ENCODE measurements around the gene SRGAP3. TPM values are rescaled to one million over a fixed set of nuclear protein-coding genes. Genes with fewer than 3 reads are reported as not detected.

SRGAP3 gene
- total and polyA plus RNA-seq, 10 of the 15 experiments (the other 5 are each of a cell fraction or from before 2014, with no cell fraction given), result 0.32 to 1.7 (median 0.99) TPM

- Histone ChIP-seq H3K9ac (ENCODE audit: control insufficient read depth, insufficient read depth, low read length) (no peak overlapping the region), H3K79me2 (ENCODE audit: control insufficient read depth, insufficient read depth, low read length) (no peaks in the 10 kb centered on the region), H3K9me3 (replicated peaks; ENCODE audit: control insufficient read depth, insufficient read depth, low read length) (no peaks in the 10 kb centered on the region), H3K4me1 (ENCODE audit: control insufficient read depth, insufficient read depth, low read length) (no peaks in the 10 kb centered on the region), H3K4me3 (no peak overlapping the region), H3K27me3 (replicated peaks in 1 of 2; ENCODE audit: control insufficient read depth in 2 of 2, insufficient read depth in 2 of 2, low read length in 1 of 2) (no peaks in the 10 kb centered on the region), H3K36me3 (ENCODE audit: control insufficient read depth in 2 of 2, insufficient read depth in 2 of 2, low read length in 1 of 2) (no peaks in the 10 kb centered on the region), H4K20me1 (ENCODE audit: control insufficient read depth, insufficient read depth) (no peaks in the 10 kb centered on the region; the same call in 1 of the 2 replicates), H3K4me2 (ENCODE audit: control insufficient read depth, insufficient read depth) (no peak overlapping the region), H3K27ac (ENCODE audit: control insufficient read depth, insufficient read depth) (no peak overlapping the region), H2AFZ (ENCODE audit: control insufficient read depth, low read depth, low read length) (no peak overlapping the region)
- ChIA-PET RAD21 (ENCODE audit: unreplicated experiment) (interaction anchor here (1.3 kb wide), 1 partner anchor 95 kb away, joined by 3 read pairs; no protein-coding TSS in a partner anchor), CTCF (interaction anchor here (1.3 to 6.9 kb wide), 5 partner anchors 16 to 237 kb away, joined by 3 to 56 read pairs (median 7); no protein-coding TSS in a partner anchor), SMC1A (ENCODE audit: uncharacterized antibody, unreplicated experiment) (interaction anchor here (1.8 kb wide), 1 partner anchor 71 kb away, joined by 4 read pairs; no protein-coding TSS in a partner anchor), POLR2A (no interaction called here)
- no peak for FAIRE-seq
- 86% methylated on average over 3 of the region's 3 CpGs for WGBS (ENCODE audit: insufficient coverage, insufficient replicate concordance, low lambda C conversion rate, missing lambda C conversion rate)
- intact Hi-C loops (cut with micrococcal nuclease; ENCODE audit: unreplicated experiment), result loop anchor here (1.0 to 10.0 kb wide), 4 partner anchors 78 to 402 kb away; no protein-coding TSS in a partner anchor
- no peak for ATAC-seq
- no peak for DNase-seq (ENCODE audit: low read depth, low spot score)
- no TSS peak for BruUV-seq (replicated peaks)
- in situ Hi-C loops (cut with MboI), result loop anchor here (5.0 kb wide), 2 partner anchors 94 to 236 kb away; no protein-coding TSS in a partner anchor
- TF ChIP-seq HDAC2 (IDR thresholded peaks at IDR 0.05) (no peak), FOS (IDR thresholded peaks at IDR 0.05; ENCODE audit: borderline replicate concordance, extremely low read depth, insufficient read length) (no peak), TAF1 (IDR thresholded peaks at IDR 0.05; ENCODE audit: borderline replicate concordance, low read depth, low read length) (no peak)
Observed at GRCh38 chr3:9066775-9067174, 182.7 kb downstream of the SRGAP3 start.

- RAD21 ChIA-PET (ENCODE audit: unreplicated experiment), result interaction anchor here (0.9 to 1.3 kb wide), 2 partner anchors 78 to 95 kb away, joined by 3 read pairs; no protein-coding TSS in a partner anchor
- DNase-seq (ENCODE audit: low read depth, low spot score) (no peak), ATAC-seq (no peak), FAIRE-seq (no peak)
- H3K27me3 ChIP-seq (replicated peaks in 1 of 2; ENCODE audit: control insufficient read depth in 2 of 2, insufficient read depth in 2 of 2, low read length in 1 of 2), result no peaks in the 10 kb centered on the region
- H4K20me1 ChIP-seq (ENCODE audit: control insufficient read depth, insufficient read depth), result no peaks in the 10 kb centered on the region
- in situ Hi-C loops (cut with MboI) (loop anchor here (5.0 kb wide), 2 partner anchors 94 to 236 kb away; no protein-coding TSS in a partner anchor), intact Hi-C loops (cut with micrococcal nuclease; ENCODE audit: unreplicated experiment) (loop anchor here (10.0 kb wide), 1 partner anchor 401 kb away; no protein-coding TSS in a partner anchor)
- H3K4me2 ChIP-seq (ENCODE audit: control insufficient read depth, insufficient read depth), result no peak overlapping the region
- no peak overlapping the region for H2AFZ ChIP-seq (ENCODE audit: control insufficient read depth, low read depth, low read length)
- 25% methylated on average over 2 of the region's 2 CpGs for WGBS (ENCODE audit: insufficient coverage, insufficient replicate concordance, low lambda C conversion rate, missing lambda C conversion rate)
- H3K4me1 ChIP-seq (ENCODE audit: control insufficient read depth, insufficient read depth, low read length), result no peaks in the 10 kb centered on the region
- no peak overlapping the region for H3K27ac ChIP-seq (ENCODE audit: control insufficient read depth, insufficient read depth)
- no TSS peak for BruUV-seq (replicated peaks)
- H3K79me2 ChIP-seq (ENCODE audit: control insufficient read depth, insufficient read depth, low read length), result no peaks in the 10 kb centered on the region
- no peak overlapping the region for H3K9ac ChIP-seq (ENCODE audit: control insufficient read depth, insufficient read depth, low read length)
- CTCF ChIA-PET, result interaction anchor here (1.3 to 6.9 kb wide), 4 partner anchors 79 to 238 kb away, joined by 3 to 56 read pairs (median 10); no protein-coding TSS in a partner anchor
- H3K9me3 ChIP-seq (replicated peaks; ENCODE audit: control insufficient read depth, insufficient read depth, low read length), result no peaks in the 10 kb centered on the region
- POLR2A ChIA-PET, result no interaction called here
- SMC1A ChIA-PET (ENCODE audit: uncharacterized antibody, unreplicated experiment), result interaction anchor here (0.7 to 1.8 kb wide), 3 partner anchors 25 to 79 kb away, joined by 3 to 7 read pairs (median 4); no protein-coding TSS in a partner anchor
- H3K4me3 ChIP-seq, result no peak overlapping the region
- H3K36me3 ChIP-seq (ENCODE audit: control insufficient read depth in 2 of 2, insufficient read depth in 2 of 2, low read length in 1 of 2), result no peaks in the 10 kb centered on the region
- no peak for TF ChIP-seq MTA3 (IDR thresholded peaks at IDR 0.05; ENCODE audit: borderline replicate concordance, low read length)
- TF ChIP-seq BCL11A (IDR thresholded peaks at IDR 0.05; ENCODE audit: low read depth, low read length), result no peak
- no peak for TF ChIP-seq IRF4 (IDR thresholded peaks at IDR 0.05; ENCODE audit: low read depth, low read length)
- no peak for TF ChIP-seq LARP7 (IDR thresholded peaks at IDR 0.05)
- no peak for TF ChIP-seq RELA (IDR thresholded peaks at IDR 0.05; ENCODE audit: borderline replicate concordance, partially characterized antibody)
- TF ChIP-seq STAT3 (IDR thresholded peaks at IDR 0.05; ENCODE audit: low read depth, low read length), result no peak
- no peak for TF ChIP-seq MXI1 (IDR thresholded peaks at IDR 0.05; ENCODE audit: low read depth, low read length)
- TF ChIP-seq ZZZ3 (IDR thresholded peaks at IDR 0.05; ENCODE audit: control insufficient read depth, insufficient read length, low read depth), result no peak
- TF ChIP-seq ATF2 (IDR thresholded peaks at IDR 0.05; ENCODE audit: low read length), result no peak
- TF ChIP-seq CEBPB (IDR thresholded peaks at IDR 0.05; ENCODE audit: borderline replicate concordance in 1 of 2, low read depth in 2 of 2, low read length in 2 of 2), result no peak
- no peak for TF ChIP-seq CBFB (IDR thresholded peaks at IDR 0.05; ENCODE audit: low read depth)
- TF ChIP-seq ATF3 (IDR thresholded peaks at IDR 0.05; ENCODE audit: borderline replicate concordance, extremely low read depth, low read depth, low read length), result no peak
- no peak for TF ChIP-seq MYC (IDR thresholded peaks at IDR 0.05; ENCODE audit: insufficient read depth, insufficient read length, insufficient replicate concordance, low read length, severe bottlenecking)
- TF ChIP-seq ZNF384 (IDR thresholded peaks at IDR 0.05; ENCODE audit: borderline replicate concordance, low read depth, low read length), result no peak
Observed at GRCh38 chr3:9066141-9066540, 183.3 kb downstream of the SRGAP3 start.
